ENCODE measurements around the gene PSMG4. TPM values are rescaled to one million over a fixed set of nuclear protein-coding genes. Genes with fewer than 3 reads are reported as not detected.

PSMG4 gene
- total RNA-seq, 1 experiment from 2014 or later: 27.0 TPM

DNA sequence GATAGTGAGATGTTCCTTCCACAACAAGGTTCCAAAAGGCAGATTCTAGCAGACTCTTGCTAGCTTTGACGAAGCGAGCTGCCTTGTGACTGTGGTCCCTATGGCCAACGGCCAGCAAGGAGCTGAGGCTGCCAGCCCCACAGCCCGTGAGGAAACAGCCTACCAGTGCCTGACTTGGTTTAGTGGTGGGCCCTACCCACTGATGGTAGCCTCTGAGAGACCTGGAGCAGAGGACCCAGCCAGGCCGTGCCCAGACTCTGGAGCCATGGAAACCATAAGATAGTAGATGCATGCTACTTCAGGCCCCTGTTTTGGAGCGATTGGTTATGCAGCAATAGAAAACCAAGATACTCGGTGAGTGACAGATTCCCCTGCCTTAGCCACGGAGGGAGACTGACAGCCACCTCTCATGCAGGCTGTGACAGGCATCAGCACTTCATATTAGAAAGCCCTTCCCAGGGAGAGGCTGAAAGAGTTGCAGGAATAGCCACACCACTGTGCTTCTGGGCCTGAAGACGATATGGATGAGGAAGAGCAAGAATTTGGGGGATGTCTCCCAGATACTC lies 19.2 kb downstream of the PSMG4 start:
- ATAC-seq: no peak

DNA sequence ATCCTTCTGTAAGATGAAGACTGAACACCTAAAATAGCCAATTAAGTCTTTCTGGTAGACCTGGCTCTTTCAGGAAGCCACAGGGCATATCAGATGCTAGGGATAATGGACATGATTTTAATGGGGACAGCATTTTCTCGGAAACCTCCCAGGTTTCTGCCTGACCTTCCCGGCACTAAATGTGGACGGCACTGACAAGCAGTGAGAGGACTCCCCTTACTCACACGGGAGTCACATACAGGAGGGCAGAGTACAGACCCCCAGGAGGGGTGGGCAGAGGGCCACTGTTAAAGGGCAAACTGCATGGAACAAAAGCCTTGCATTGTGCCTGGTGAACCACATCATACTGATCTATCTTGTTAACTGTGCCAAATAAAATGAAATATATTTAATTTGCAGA lies 19.9 kb downstream of the PSMG4 start:
- intact Hi-C loops (cut with micrococcal nuclease; ENCODE audit: unreplicated experiment) (loop anchor here (1.0 kb wide), 1 partner anchor 454 kb away; no protein-coding TSS in a partner anchor), in situ Hi-C loops (cut with HindIII; ENCODE audit: low pct_unique_long_range_greater_than_20kb, low sequenced_read_pairs) (no loop called here)
- CTCF ChIA-PET: no interaction called here
- no peaks in the 10 kb centered on the region for H3K4me1 ChIP-seq (ENCODE audit: control insufficient read depth, insufficient read depth, low read length)
- H3K9me3 ChIP-seq (ENCODE audit: control insufficient read depth, insufficient read depth, low read depth, low read length): no peaks in the 10 kb centered on the region
- TF ChIP-seq SIN3A (IDR thresholded peaks at IDR 0.05; ENCODE audit: borderline replicate concordance, insufficient read depth, low read depth, low read length) (no peak), TCF7L2 (IDR thresholded peaks at IDR 0.05; ENCODE audit: low read depth, low read length) (no peak), POLR2AphosphoS5 (IDR thresholded peaks at IDR 0.05; ENCODE audit: low read depth, low read length) (no peak)
- TF ChIP-seq, protein P1, sequence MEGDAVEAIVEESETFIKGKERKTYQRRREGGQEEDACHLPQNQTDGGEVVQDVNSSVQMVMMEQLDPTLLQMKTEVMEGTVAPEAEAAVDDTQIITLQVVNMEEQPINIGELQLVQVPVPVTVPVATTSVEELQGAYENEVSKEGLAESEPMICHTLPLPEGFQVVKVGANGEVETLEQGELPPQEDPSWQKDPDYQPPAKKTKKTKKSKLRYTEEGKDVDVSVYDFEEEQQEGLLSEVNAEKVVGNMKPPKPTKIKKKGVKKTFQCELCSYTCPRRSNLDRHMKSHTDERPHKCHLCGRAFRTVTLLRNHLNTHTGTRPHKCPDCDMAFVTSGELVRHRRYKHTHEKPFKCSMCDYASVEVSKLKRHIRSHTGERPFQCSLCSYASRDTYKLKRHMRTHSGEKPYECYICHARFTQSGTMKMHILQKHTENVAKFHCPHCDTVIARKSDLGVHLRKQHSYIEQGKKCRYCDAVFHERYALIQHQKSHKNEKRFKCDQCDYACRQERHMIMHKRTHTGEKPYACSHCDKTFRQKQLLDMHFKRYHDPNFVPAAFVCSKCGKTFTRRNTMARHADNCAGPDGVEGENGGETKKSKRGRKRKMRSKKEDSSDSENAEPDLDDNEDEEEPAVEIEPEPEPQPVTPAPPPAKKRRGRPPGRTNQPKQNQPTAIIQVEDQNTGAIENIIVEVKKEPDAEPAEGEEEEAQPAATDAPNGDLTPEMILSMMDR (IDR thresholded peaks at IDR 0.05): no peak
- TF ChIP-seq, protein P2, sequence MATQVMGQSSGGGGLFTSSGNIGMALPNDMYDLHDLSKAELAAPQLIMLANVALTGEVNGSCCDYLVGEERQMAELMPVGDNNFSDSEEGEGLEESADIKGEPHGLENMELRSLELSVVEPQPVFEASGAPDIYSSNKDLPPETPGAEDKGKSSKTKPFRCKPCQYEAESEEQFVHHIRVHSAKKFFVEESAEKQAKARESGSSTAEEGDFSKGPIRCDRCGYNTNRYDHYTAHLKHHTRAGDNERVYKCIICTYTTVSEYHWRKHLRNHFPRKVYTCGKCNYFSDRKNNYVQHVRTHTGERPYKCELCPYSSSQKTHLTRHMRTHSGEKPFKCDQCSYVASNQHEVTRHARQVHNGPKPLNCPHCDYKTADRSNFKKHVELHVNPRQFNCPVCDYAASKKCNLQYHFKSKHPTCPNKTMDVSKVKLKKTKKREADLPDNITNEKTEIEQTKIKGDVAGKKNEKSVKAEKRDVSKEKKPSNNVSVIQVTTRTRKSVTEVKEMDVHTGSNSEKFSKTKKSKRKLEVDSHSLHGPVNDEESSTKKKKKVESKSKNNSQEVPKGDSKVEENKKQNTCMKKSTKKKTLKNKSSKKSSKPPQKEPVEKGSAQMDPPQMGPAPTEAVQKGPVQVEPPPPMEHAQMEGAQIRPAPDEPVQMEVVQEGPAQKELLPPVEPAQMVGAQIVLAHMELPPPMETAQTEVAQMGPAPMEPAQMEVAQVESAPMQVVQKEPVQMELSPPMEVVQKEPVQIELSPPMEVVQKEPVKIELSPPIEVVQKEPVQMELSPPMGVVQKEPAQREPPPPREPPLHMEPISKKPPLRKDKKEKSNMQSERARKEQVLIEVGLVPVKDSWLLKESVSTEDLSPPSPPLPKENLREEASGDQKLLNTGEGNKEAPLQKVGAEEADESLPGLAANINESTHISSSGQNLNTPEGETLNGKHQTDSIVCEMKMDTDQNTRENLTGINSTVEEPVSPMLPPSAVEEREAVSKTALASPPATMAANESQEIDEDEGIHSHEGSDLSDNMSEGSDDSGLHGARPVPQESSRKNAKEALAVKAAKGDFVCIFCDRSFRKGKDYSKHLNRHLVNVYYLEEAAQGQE (IDR thresholded peaks at IDR 0.05; ENCODE audit: insufficient read depth in 1 of 2, low read depth in 2 of 2, low read length in 1 of 2): no peak
- no peaks in the 10 kb centered on the region for H3K36me3 ChIP-seq (ENCODE audit: control insufficient read depth, insufficient read depth, low read length)
- POLR2A ChIA-PET: no interaction called here
- no peak overlapping the region for H3K27ac ChIP-seq (ENCODE audit: low read length)
- no TSS peak for BruUV-seq (replicated peaks)
- DNase-seq (ENCODE audit: low read depth, low spot score): no peak
- no peak overlapping the region for H3K4me3 ChIP-seq (ENCODE audit: low read depth in 2 of 2, low read length in 2 of 2)
- ATAC-seq: no peak
- H3K27me3 ChIP-seq (ENCODE audit: control insufficient read depth, insufficient read depth, low read length): no peaks in the 10 kb centered on the region

More for the DNA sequence above, 19.2 kb downstream of the PSMG4 start:
- H3K9me3 ChIP-seq (ENCODE audit: control insufficient read depth, insufficient read depth, low read depth, low read length): no peaks in the 10 kb centered on the region
- H3K36me3 ChIP-seq (ENCODE audit: control insufficient read depth, insufficient read depth, low read length): no peaks in the 10 kb centered on the region
- in situ Hi-C loops (cut with HindIII; ENCODE audit: low pct_unique_long_range_greater_than_20kb, low sequenced_read_pairs) (no loop called here), intact Hi-C loops (cut with micrococcal nuclease; ENCODE audit: unreplicated experiment) (no loop called here)
- H3K4me3 ChIP-seq (ENCODE audit: low read depth in 2 of 2, low read length in 2 of 2): no peak overlapping the region
- DNase-seq (ENCODE audit: low read depth, low spot score): no peak
- H3K27ac ChIP-seq (ENCODE audit: low read length): no peak overlapping the region
- TF ChIP-seq, protein P1 (IDR thresholded peaks at IDR 0.05): no peak
- TF ChIP-seq SIN3A (IDR thresholded peaks at IDR 0.05; ENCODE audit: borderline replicate concordance, insufficient read depth, low read depth, low read length): no peak
- TF ChIP-seq, protein P2 (IDR thresholded peaks at IDR 0.05; ENCODE audit: insufficient read depth in 1 of 2, low read depth in 2 of 2, low read length in 1 of 2): no peak
- TF ChIP-seq POLR2AphosphoS5 (IDR thresholded peaks at IDR 0.05; ENCODE audit: low read depth, low read length): no peak
- no peak for TF ChIP-seq TCF7L2 (IDR thresholded peaks at IDR 0.05; ENCODE audit: low read depth, low read length)
- H3K4me1 ChIP-seq (ENCODE audit: control insufficient read depth, insufficient read depth, low read length): no peaks in the 10 kb centered on the region
- BruUV-seq (replicated peaks): no TSS peak
- CTCF ChIA-PET: no interaction called here
- H3K27me3 ChIP-seq (ENCODE audit: control insufficient read depth, insufficient read depth, low read length): no peaks in the 10 kb centered on the region
- POLR2A ChIA-PET: no interaction called here
